Stimulated activated CD4-positive, alpha-beta T cell treated with anti-CD3 and anti-CD28 coated beads, TNF-alpha, amount 100 ng/mL, for 48 hours (primary cell): ENCODE results near the gene TCAP.

Source experiments
- DNase-seq, 3 donors: peaks; one replicate each; pipeline ENCODE4 v3.0.0-alpha.2; 2020; ENCODE audit warnings: low read depth in 3 of 3

Gene TCAP

DNA sequence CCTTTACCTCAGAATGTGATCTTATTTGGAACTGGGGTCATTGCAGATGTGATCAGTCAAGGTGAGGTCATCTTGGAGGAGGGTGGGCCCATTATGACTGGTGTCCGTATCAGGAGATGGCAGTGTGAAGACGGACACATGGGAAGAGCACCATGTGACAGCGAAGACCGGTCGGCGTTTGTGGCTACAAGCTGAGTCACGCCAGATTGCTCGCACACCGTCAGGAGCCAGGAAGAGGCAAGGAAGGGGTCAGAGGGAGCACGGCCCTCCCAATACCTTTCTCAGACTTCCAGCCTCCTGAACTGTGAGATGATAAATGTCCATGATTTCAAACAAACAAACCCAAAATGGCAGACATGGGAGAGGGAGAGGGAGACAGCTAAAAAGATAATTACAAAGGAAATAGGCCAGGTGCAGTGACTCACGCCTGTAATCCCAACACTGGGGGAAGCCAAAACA, 15.0 kb upstream of the TCAP start:
- no peak for DNase-seq

GRCh38 chr17:39651923-39652586, 13.1 kb upstream of the TCAP start:
- no peak for DNase-seq

- DNase-seq: no peak
Observed at GRCh38 chr17:39652587-39653315, 12.4 kb upstream of the TCAP start.

DNA sequence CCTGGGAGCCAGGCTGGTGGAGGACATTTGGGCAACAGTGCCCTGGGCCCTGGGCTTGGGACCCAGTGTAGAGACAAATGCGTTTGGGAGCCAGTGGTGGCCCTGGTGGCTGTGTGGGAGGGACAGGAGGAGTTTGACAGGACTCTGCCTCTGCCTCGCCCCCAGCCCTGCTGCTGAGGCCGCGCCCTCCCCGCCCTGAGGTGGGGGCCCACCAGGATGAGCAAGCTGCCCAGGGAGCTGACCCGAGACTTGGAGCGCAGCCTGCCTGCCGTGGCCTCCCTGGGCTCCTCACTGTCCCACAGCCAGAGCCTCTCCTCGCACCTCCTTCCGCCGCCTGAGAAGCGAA, 11.9 kb upstream of the TCAP start:
- DNase-seq: no peak

DNA sequence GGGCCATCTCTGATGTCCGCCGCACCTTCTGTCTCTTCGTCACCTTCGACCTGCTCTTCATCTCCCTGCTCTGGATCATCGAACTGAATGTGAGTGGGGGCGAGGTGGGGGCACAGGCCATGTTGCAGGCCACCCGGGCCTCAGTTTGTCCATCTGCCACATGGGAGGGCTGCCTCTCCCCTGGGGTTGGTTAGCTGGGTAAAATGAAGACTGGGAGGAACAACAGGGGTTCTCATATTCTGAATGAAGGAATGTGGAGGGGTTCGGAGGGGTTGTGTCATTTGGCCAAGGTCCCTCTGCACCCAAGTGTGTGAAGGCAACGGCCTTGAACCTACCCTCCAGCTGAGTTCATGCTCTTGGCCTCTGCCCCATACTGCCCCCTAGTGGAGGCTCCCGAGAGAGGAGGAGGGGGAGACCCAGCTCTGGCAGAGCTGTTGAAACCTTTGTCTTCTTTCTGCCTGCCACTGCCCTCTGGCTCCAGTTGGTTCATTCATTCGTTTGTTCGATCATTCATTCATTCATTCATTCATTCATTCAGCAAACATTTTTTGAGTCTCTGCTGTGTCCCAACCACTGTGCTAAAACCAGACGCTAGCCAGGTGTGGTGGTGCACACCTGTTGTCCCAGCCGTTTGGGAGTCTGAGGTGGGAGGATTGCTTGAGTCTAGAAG, 11.4 kb upstream of the TCAP start:
- peak; percentile 65 to 79 (median 77) for DNase-seq

DNA sequence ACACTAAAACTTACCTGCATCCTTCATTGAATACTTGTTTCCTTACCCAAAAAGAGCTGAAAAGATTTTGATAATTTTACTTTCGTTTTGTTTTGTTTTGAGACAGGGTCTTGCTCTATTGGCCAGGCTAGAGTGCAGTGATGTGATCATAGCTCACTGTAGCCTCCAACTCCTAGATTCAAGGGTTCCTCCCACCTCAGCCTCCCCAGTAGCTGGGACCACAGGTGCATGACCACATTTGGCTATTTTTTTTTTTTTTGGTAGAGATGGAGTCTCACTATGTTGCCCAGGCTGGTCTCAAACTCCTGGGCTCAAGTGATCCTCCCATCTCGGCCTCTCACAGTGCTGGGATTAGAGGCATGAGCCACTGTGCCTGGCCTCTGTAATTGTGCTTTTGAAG, 10.0 kb upstream of the TCAP start:
- no peak for DNase-seq

DNA sequence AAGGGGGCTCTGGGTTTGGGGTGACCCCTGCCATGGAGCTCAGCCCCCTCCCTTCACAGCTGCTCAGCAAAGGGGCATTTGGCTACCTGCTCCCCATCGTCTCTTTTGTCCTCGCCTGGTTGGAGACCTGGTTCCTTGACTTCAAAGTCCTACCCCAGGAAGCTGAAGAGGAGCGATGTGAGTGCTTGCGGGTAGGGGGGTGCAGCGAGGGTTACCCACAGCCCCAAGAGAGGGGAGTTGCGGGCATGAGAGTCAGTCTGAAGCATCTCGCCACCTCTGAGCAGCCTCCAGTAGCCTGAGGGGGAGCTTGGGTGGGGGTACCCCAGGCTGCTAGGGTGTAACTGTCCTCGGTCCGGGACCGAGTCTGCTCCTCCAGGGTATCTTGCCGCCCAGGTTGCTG, 6.8 kb upstream of the TCAP start:
- no peak for DNase-seq

DNA sequence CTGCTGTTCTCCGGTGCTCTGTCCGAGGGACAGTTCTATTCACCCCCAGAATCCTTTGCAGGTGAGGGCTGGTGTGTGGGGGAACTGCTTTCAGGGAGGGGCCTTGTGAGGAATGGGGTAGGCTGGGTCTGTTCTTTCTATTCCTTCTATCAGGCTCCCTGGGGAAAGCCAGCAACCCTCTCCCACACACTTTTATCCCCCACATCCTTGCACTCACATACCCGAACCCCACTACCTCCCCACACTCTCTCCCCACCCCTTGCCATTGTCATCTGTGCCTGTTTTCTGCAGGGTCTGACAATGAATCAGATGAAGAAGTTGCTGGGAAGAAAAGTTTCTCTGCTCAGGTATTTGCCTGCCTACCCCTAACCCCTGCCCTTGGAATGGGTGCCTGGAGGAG, 6.4 kb upstream of the TCAP start:
- DNase-seq: no peak

GRCh38 chr17:39659279-39660010, 5.7 kb upstream of the TCAP start:
- DNase-seq: no peak

GRCh38 chr17:39660011-39660360, 5.2 kb upstream of the TCAP start:
- DNase-seq: no peak

- DNase-seq: no peak
Observed at GRCh38 chr17:39660397-39661385, 4.5 kb upstream of the TCAP start.

DNA sequence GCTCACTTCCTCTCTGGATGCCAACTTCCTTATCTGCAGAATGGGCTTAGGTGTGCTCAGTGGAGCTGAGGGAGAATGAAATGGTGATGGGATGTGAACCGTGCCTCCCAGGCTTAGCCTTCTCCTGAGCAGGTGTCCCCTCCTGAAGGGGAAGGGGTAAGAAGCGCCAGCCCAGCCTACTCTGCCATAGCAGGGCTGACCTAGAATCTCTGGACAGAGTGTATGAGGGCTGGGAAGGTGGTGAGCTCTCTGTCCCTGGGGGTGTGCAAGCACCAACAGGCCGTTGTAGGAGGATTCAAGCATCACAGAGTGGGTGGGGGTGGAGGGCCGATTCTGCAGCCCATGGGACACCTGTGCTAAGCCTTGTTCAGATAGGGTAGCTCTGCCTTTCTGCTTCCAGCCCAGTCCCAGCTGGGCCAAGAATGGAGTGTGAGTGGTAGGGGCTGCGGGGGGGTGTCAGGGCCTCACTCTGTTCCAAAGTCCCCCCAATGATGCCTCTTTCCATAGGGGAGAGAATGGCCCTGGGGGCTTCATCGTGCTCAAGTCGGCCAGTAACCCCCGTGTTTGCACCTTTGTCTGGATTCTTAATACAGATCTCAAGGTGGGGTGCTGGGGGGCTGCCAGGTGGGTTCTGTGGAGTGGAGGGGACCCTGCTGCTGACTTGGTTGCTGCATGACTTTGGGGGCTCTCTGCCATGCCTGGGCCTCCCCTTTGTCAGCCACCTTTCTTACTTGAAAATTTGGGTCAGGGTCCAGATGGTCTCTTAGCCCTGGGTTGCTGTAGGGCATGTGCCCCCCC, 3.2 kb upstream of the TCAP start:
- DNase-seq: no peak

DNA sequence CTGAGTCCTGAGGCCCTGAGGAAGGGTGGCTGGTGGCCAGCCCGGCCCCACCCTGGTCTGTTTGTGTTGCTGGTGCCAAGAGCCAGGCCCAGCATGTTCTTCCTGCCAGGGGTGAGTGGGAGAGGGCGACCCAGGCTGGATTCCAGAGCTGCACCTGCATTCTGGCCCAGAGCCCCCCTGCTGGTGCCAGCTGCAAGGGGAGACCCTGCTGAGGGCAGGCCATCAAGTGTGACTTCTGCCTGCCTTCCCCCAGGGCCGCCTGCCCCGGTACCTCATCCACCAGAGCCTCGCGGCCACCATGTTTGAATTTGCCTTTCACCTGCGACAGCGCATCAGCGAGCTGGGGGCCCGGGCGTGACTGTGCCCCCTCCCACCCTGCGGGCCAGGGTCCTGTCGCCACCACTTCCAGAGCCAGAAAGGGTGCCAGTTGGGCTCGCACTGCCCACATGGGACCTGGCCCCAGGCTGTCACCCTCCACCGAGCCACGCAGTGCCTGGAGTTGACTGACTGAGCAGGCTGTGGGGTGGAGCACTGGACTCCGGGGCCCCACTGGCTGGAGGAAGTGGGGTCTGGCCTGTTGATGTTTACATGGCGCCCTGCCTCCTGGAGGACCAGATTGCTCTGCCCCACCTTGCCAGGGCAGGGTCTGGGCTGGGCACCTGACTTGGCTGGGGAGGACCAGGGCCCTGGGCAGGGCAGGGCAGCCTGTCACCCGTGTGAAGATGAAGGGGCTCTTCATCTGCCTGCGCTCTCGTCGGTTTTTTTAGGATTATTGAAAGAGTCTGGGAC, 2.4 kb upstream of the TCAP start:
- no peak for DNase-seq

DNA sequence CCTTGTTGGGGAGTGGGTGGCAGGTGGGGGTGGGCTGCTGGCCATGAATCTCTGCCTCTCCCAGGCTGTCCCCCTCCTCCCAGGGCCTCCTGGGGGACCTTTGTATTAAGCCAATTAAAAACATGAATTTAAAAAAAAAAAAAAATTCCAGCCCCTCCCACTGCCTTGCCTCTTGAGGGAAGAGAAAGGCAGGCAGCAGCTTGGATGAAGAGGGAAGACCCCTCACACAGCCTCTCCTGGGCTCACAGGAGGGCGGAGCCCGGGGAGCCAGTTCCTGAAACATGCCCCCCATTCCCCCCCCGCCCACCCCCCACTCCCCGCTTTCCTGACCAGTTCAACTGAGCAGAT, 1.8 kb upstream of the TCAP start:
- DNase-seq: no peak

GRCh38 chr17:39663688-39664580, 1.2 kb upstream of the TCAP start:
- no peak for DNase-seq

DNA sequence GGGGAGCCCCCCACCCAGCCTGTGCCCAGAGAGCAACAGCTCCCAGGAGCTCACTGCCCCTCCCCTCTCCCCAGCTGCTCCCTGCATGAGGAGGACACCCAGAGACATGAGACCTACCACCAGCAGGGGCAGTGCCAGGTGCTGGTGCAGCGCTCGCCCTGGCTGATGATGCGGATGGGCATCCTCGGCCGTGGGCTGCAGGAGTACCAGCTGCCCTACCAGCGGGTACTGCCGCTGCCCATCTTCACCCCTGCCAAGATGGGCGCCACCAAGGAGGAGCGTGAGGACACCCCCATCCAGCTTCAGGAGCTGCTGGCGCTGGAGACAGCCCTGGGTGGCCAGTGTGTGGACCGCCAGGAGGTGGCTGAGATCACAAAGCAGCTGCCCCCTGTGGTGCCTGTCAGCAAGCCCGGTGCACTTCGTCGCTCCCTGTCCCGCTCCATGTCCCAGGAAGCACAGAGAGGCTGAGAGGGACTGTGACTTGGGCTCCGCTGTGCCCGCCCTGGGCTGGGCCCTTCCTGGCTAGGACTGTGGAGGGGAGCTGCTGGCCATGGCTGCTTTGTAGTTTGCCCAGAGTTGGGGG, 584 bp downstream of the TCAP start:
- DNase-seq: no peak

GRCh38 chr17:39666231-39666600, 1.1 kb downstream of the TCAP start:
- DNase-seq: no peak

GRCh38 chr17:39666601-39667261, 1.6 kb downstream of the TCAP start:
- no peak for DNase-seq
